Pancreas (tissue), 10 donors: ENCODE results near the gene PCCA. TPM values are rescaled to one million over a fixed set of nuclear protein-coding genes. Genes with fewer than 3 reads are reported as not detected.

Experiments
- ATAC-seq, 4 donors: fragments of 200-7000 bp; cut with Tn5 transposase; one replicate each; pipeline versions ENCODE4 v1.8.0 to v1.9.1; 2020; ENCODE audit warnings: mild to moderate bottlenecking in 4 of 4, moderate library complexity in 4 of 4
- DNase-seq, 6 donors: peaks; one replicate each; pipeline ENCODE4 v3.0.0-alpha.2; 2020
- FAIRE-seq: peaks from 2 replicates; lab custom pipeline; 2012; peaks lifted over from hg19 to GRCh38; lab: Jason Lieb, UNC
- H3K27ac ChIP-seq, 4 donors: fragments of 200-600 bp; sonication (generic); 1 replicate in 3 of 4; 2 replicates in 1 of 4; pipeline versions ENCODE4 v1.5.0 to v1.8.0; 2020
- H3K27me3 ChIP-seq, 4 donors: fragments of 200-600 bp; one replicate each; pipeline ENCODE4 v1.8.0; 2021
- H3K36me3 ChIP-seq, 3 donors: fragments of 200-600 bp; sonication (generic) in 1 of 3; one replicate each; pipeline versions ENCODE4 v1.5.0 to v1.8.0; 2020 to 2021
- H3K4me1 ChIP-seq, 3 donors: fragments of 200-600 bp; one replicate each; pipeline ENCODE4 v1.8.0; 2021
- H3K4me3 ChIP-seq, 4 donors: fragments of 200-600 bp; sonication (generic) in 2 of 4; one replicate each; pipeline versions ENCODE4 v1.5.0 to v1.8.0; 2020 to 2021
- H3K9me3 ChIP-seq, 4 donors: fragments of 200-600 bp; one replicate each; pipeline ENCODE4 v1.8.0; 2021
- WGBS, 2 donors: extraction: QIAGEN DNeasy Blood & Tissue Kit; methylation state at CpG; one replicate each; pipeline ENCODE4 v1.1.7; 2013; 5-methylcytosine and 5-hydroxymethylcytosine counted together
- intact Hi-C, 3 donors: fragments of 100-400 bp; cut with DNase I; formaldehyde crosslinking; loops; one replicate each; pipeline versions ENCODE4 v1.11.1 to v1.14.2; 2022
- polyA plus RNA-seq, 2 donors: library from polyadenylated mRNA; stranded (reverse); fragments of 200-250 nt; gene quantifications; one replicate each; pipeline ENCODE4 v1.2.3, GENCODE V29; 2013
- total RNA-seq, 6 donors: library from RNA; stranded (reverse); fragmentation: NEBNext Ultra II Directional in 4 of 6; extraction: Animal tissue kit (Norgen Biotek cat#: 25700) in 4 of 6; gene quantifications; one replicate each; pipeline versions ENCODE4 v1.2.1 to v1.2.4, GENCODE V29; 2021 to 2023
- TF ChIP-seq, protein P1 (sequence below), 4 donors: fragments of 200-600 bp; sonication (generic) in 3 of 4; IDR thresholded peaks; one replicate each; pipeline versions ENCODE4 v1.5.0 to v1.8.0; 2021; ENCODE audit warnings: antibody characterized with exemption in 4 of 4
- donor health status: healthy with polysubstance abuse.
- donor health status: DM: no; HTN: no; CAD: no; lungs with moderate emphysema.
- donor health status: DM: no; HTN: no; CAD: no.
- donor health status: control.
- donor health status: control.
- donor health status: Bipolar disorder and iron deficiency.
- donor health status: DM: yes; HTN: yes; CAD: no.
- donor health status: DM: no; HTN: no; CAD: no.
- donor health status: DM: no; HTN: no; CAD: no.
- donor health status: DM: yes; HTN: yes; CAD: no.

PCCA gene
- total and polyA plus RNA-seq, 8 donors: 14.2 to 32.1 (median 24.1) TPM

GRCh38 chr13:100300243-100300642 is 211.3 kb downstream of the PCCA start:
- no peaks in the 10 kb centered on the region for H3K36me3 ChIP-seq
- TF ChIP-seq, protein P1, sequence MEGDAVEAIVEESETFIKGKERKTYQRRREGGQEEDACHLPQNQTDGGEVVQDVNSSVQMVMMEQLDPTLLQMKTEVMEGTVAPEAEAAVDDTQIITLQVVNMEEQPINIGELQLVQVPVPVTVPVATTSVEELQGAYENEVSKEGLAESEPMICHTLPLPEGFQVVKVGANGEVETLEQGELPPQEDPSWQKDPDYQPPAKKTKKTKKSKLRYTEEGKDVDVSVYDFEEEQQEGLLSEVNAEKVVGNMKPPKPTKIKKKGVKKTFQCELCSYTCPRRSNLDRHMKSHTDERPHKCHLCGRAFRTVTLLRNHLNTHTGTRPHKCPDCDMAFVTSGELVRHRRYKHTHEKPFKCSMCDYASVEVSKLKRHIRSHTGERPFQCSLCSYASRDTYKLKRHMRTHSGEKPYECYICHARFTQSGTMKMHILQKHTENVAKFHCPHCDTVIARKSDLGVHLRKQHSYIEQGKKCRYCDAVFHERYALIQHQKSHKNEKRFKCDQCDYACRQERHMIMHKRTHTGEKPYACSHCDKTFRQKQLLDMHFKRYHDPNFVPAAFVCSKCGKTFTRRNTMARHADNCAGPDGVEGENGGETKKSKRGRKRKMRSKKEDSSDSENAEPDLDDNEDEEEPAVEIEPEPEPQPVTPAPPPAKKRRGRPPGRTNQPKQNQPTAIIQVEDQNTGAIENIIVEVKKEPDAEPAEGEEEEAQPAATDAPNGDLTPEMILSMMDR (IDR thresholded peaks at IDR 0.05): no peak
- no peak overlapping the region for H3K4me3 ChIP-seq
- DNase-seq: no peak
- no peak for ATAC-seq
- no peak for FAIRE-seq
- intact Hi-C loops: no loop called here
- 64 to 69% methylated on average over 3 of the region's 3 CpGs for WGBS, 2 donors
- no peak overlapping the region for H3K27ac ChIP-seq
- H3K9me3 ChIP-seq: no peaks in the 10 kb centered on the region
- no peaks in the 10 kb centered on the region for H3K4me1 ChIP-seq
- H3K27me3 ChIP-seq: no peaks in the 10 kb centered on the region

DNA sequence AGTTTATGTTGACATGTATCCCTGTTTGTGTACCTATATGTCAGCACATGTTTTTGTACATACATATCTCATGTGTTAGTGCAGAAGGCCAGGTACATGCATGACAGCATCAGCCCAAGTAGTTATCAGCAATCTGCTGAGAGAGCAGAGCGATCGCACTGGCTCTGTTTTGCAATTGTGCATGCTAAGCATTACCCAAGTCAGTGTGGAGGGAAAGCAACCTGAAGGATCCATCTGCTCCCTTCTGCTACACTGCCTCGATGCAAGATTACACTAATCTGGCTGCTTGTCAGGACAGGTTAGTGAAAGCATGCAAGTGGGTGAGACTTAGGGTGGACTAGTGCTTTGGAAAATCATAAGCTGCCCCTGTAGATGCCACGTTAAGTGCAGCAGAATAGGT is 211.8 kb downstream of the PCCA start:
- no peak for DNase-seq
- WGBS, 2 donors: 86 to 87% methylated on average over 4 of the region's 4 CpGs
- FAIRE-seq: no peak

DNA sequence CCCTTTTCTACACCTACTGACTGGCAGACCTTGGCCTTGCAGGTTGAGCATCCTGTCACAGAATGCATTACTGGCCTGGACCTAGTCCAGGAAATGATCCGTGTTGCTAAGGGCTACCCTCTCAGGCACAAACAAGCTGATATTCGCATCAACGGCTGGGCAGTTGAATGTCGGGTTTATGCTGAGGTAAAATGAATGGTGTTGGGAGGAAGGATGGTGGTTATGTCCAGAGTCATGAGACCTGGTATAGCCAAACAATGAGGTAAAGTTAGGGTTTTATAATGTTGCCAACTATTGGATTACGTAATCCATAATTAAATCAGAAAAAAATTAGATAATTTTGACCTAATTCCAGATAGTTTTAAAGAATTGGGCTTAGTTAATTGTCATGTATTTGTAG is 212.5 kb downstream of the PCCA start:
- WGBS, 2 donors: 79 to 85% methylated on average over 5 of the region's 5 CpGs
- DNase-seq (no peak), ATAC-seq (peak in 2 of 4 donors; percentile 53 to 67), FAIRE-seq (no peak)
- TF ChIP-seq, protein P1 (IDR thresholded peaks at IDR 0.05): no peak
- H3K27me3 ChIP-seq: no peaks in the 10 kb centered on the region
- no peaks in the 10 kb centered on the region for H3K4me1 ChIP-seq
- H3K4me3 ChIP-seq: no peak overlapping the region
- no peaks in the 10 kb centered on the region for H3K9me3 ChIP-seq
- intact Hi-C loops: no loop called here
- H3K27ac ChIP-seq: no peak overlapping the region
- H3K36me3 ChIP-seq: no peaks in the 10 kb centered on the region

More for the DNA sequence above, 211.8 kb downstream of the PCCA start:
- intact Hi-C loops: no loop called here
- Histone ChIP-seq H3K27ac (no peak overlapping the region), H3K36me3 (no peaks in the 10 kb centered on the region), H3K4me1 (no peaks in the 10 kb centered on the region), H3K4me3 (no peak overlapping the region), H3K9me3 (no peaks in the 10 kb centered on the region), H3K27me3 (no peaks in the 10 kb centered on the region)
- TF ChIP-seq, protein P1 (IDR thresholded peaks at IDR 0.05): no peak
- peak in 2 of 4 donors; percentile 35 to 56 for ATAC-seq

DNA sequence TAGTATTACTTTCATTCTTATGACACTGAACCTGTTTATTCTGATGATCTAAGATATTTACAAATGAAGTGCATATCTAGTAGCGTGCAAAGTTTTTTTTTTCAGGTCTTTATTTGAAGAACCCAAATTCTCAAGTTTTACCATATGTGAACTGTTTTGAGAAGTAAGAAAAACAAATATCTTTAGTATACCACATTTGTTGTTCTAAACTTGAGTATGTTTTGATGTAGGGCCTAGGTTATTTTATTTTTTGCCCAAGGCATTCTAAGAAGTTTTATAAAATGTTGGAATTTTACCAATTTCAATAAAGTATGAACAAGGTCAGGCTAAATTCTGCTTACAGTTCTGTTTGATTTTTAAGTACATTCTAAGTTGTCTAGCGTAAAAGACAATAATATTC is 213.5 kb downstream of the PCCA start:
- TF ChIP-seq, protein P1 (IDR thresholded peaks at IDR 0.05): no peak
- Histone ChIP-seq H3K27ac (no peak overlapping the region), H3K9me3 (no peaks in the 10 kb centered on the region), H3K4me1 (no peaks in the 10 kb centered on the region), H3K27me3 (no peaks in the 10 kb centered on the region), H3K4me3 (no peak overlapping the region), H3K36me3 (no peaks in the 10 kb centered on the region)
- 89 to 96% methylated on average over 2 of the region's 2 CpGs for WGBS, 2 donors
- no peak for DNase-seq
- intact Hi-C loops: no loop called here
- peak; percentile 13 for FAIRE-seq
- ATAC-seq: no peak

DNA sequence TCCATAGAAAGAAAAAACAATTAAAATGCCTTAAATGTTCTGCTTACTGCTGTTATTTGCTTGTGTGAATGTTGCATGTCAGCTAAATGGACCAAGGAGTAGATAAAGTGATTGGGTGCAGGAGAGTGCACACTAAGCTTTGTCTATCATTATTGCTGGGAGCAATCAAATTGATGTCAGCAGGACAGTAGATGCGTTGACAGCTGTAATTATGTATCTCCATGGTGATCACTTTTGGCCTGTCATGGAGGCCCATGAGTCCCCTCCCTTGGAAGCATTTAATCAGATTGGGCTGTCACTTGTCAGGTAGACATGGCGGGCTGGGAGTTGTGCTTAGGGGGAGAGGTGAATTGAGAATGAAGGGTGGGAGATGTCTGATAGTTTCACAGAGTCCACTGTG is 215.3 kb downstream of the PCCA start:
- 93 to 94% methylated on average over 2 of the region's 2 CpGs for WGBS, 2 donors
- Histone ChIP-seq H3K36me3 (no peaks in the 10 kb centered on the region), H3K27me3 (no peaks in the 10 kb centered on the region), H3K27ac (no peak overlapping the region), H3K4me3 (no peak overlapping the region), H3K9me3 (no peaks in the 10 kb centered on the region), H3K4me1 (no peaks in the 10 kb centered on the region)
- no peak for FAIRE-seq
- no peak for DNase-seq
- no peak for ATAC-seq
- intact Hi-C loops: no loop called here
- TF ChIP-seq, protein P1 (IDR thresholded peaks at IDR 0.05): no peak
